Astrocyte (in vitro differentiated cells and primary cell): Measurements from ENCODE around the gene SLC6A19. TPM values are rescaled to one million over a fixed set of nuclear protein-coding genes. Genes with fewer than 3 reads are reported as not detected.

Source experiments
- DNase-seq: peaks from one replicate; pipeline ENCODE4 v3.0.0-alpha.2; 2010; ENCODE audit warnings: low read depth
- FAIRE-seq: peaks from 2 replicates; lab custom pipeline; 2011; peaks lifted over from hg19 to GRCh38; lab: Jason Lieb, UNC
- H2AFZ ChIP-seq: 2 replicates; pipeline ENCODE4 v1.6.0; 2012; ENCODE audit warnings: low read depth, low read length, inconsistent platforms
- H3K27ac ChIP-seq: 2 replicates; pipeline ENCODE4 v1.5.1; 2011; ENCODE audit warnings: low read depth, low read length, inconsistent platforms
- H3K27me3 ChIP-seq: 2 replicates; pipeline ENCODE4 v1.6.0; 2011; ENCODE audit warnings: low read length, inconsistent platforms; ENCODE audit not compliant: insufficient read depth
- H3K36me3 ChIP-seq: 2 replicates; pipeline ENCODE4 v1.5.1; 2011; ENCODE audit warnings: low read length, inconsistent platforms; ENCODE audit not compliant: insufficient read depth
- H3K4me1 ChIP-seq: 2 replicates; pipeline ENCODE4 v1.5.1; 2011; ENCODE audit warnings: low read length, inconsistent platforms; ENCODE audit not compliant: insufficient read depth
- H3K4me2 ChIP-seq: 2 replicates; pipeline ENCODE4 v1.6.0; 2012; ENCODE audit warnings: low read length, inconsistent platforms
- H3K4me3 ChIP-seq: 2 replicates; pipeline ENCODE4 v1.5.1; 2011; ENCODE audit warnings: low read depth, mild to moderate bottlenecking, low read length, inconsistent platforms; ENCODE audit not compliant: insufficient read depth
- H3K79me2 ChIP-seq: 2 replicates; pipeline ENCODE4 v1.6.0; 2012; ENCODE audit warnings: mild to moderate bottlenecking, low read length, inconsistent platforms; ENCODE audit not compliant: insufficient read depth
- H3K9ac ChIP-seq: 2 replicates; pipeline ENCODE4 v1.6.0; 2012; ENCODE audit warnings: mild to moderate bottlenecking, low read length, inconsistent platforms
- H3K9me3 ChIP-seq: 2 replicates; pipeline ENCODE4 v1.5.1; 2012; ENCODE audit warnings: low read depth, mild to moderate bottlenecking, low read length, inconsistent platforms; ENCODE audit not compliant: insufficient read depth
- H4K20me1 ChIP-seq: 2 replicates; pipeline ENCODE4 v1.6.0; 2012; ENCODE audit warnings: low read length, inconsistent platforms; ENCODE audit not compliant: insufficient read depth
- H3K27ac Mint-ChIP-seq: one replicate; pipeline ENCODE4 v1.8.0; 2021; ENCODE audit warnings: mild to moderate bottlenecking, mixed read lengths; ENCODE audit not compliant: unreplicated experiment
- H3K27me3 Mint-ChIP-seq: one replicate; pipeline ENCODE4 v1.8.0; 2021; ENCODE audit warnings: low read depth, mixed read lengths; ENCODE audit not compliant: unreplicated experiment
- H3K36me3 Mint-ChIP-seq: one replicate; pipeline ENCODE4 v1.8.0; 2021; ENCODE audit warnings: low read depth, mixed read lengths; ENCODE audit not compliant: unreplicated experiment
- H3K4me1 Mint-ChIP-seq: one replicate; pipeline ENCODE4 v1.8.0; 2021; ENCODE audit warnings: low read depth, mixed read lengths; ENCODE audit not compliant: unreplicated experiment
- H3K4me3 Mint-ChIP-seq: one replicate; pipeline ENCODE4 v1.8.0; 2021; ENCODE audit warnings: mild to moderate bottlenecking, moderate library complexity, mixed read lengths; ENCODE audit not compliant: unreplicated experiment
- H3K9me3 Mint-ChIP-seq: one replicate; pipeline ENCODE4 v1.8.0; 2021; ENCODE audit warnings: mild to moderate bottlenecking, mixed read lengths; ENCODE audit not compliant: unreplicated experiment
- CTCF ChIP-seq: IDR thresholded peaks from 2 replicates; pipeline ENCODE4 v1.5.1; 2011; ENCODE audit warnings: low read depth, mild to moderate bottlenecking, inconsistent platforms, low read length, moderate library complexity; ENCODE audit not compliant: insufficient read depth
- EZH2 ChIP-seq: IDR thresholded peaks from 2 replicates; pipeline ENCODE4 v1.6.1; 2012; ENCODE audit warnings: mild to moderate bottlenecking, low read length, inconsistent platforms; ENCODE audit not compliant: insufficient read depth
- total RNA-seq: library from RNA; stranded (reverse); gene quantifications from 2 replicates; pipeline ENCODE4 v1.2.1, GENCODE V29; 2021

SLC6A19 gene
- total RNA-seq, 1 donor from 2014 or later, result not detected

GRCh38 chr5:1252681-1253080 lies 51.3 kb downstream of the SLC6A19 start:
- Histone ChIP-seq H3K9me3 (peaks cover 3% of the 10 kb centered on the region), H3K27me3 (no peaks in the 10 kb centered on the region), H3K4me3 (no peak overlapping the region), H3K27ac (no peak overlapping the region), H2AFZ (no peak overlapping the region), H3K36me3 (no peaks in the 10 kb centered on the region), H3K9ac (no peak overlapping the region), H3K4me1 (no peaks in the 10 kb centered on the region), H4K20me1 (no peaks in the 10 kb centered on the region), H3K79me2 (no peaks in the 10 kb centered on the region), H3K4me2 (no peak overlapping the region)
- DNase-seq (no peak), FAIRE-seq (no peak)
- Mint-ChIP-seq H3K4me3 (no peak overlapping the region), H3K36me3 (peaks cover 3% of the 10 kb centered on the region), H3K9me3 (no peaks in the 10 kb centered on the region), H3K27ac (no peak overlapping the region), H3K4me1 (no peaks in the 10 kb centered on the region), H3K27me3 (peaks cover 29% of the 10 kb centered on the region)
- TF ChIP-seq EZH2, result no peak
- no peak for TF ChIP-seq CTCF

- H3K36me3 ChIP-seq, result no peaks in the 10 kb centered on the region
- H3K4me3 ChIP-seq, result no peak overlapping the region
- H3K4me2 ChIP-seq, result no peak overlapping the region
- no peaks in the 10 kb centered on the region for H4K20me1 ChIP-seq
- H3K27ac ChIP-seq, result no peak overlapping the region
- H3K27me3 ChIP-seq, result no peaks in the 10 kb centered on the region
- peaks cover 5% of the 10 kb centered on the region for H3K9me3 ChIP-seq
- Mint-ChIP-seq H3K4me1 (peaks cover 3% of the 10 kb centered on the region), H3K36me3 (peaks cover 5% of the 10 kb centered on the region), H3K27ac (no peak overlapping the region), H3K27me3 (peaks cover 30% of the 10 kb centered on the region), H3K4me3 (no peak overlapping the region), H3K9me3 (no peaks in the 10 kb centered on the region)
- DNase-seq (no peak), FAIRE-seq (no peak)
- TF ChIP-seq EZH2, result no peak
- TF ChIP-seq CTCF, result no peak
- no peaks in the 10 kb centered on the region for H3K4me1 ChIP-seq
- no peak overlapping the region for H2AFZ ChIP-seq
- no peaks in the 10 kb centered on the region for H3K79me2 ChIP-seq
- no peak overlapping the region for H3K9ac ChIP-seq
These were observed 52.2 kb downstream of the SLC6A19 start for GRCh38 chr5:1253456-1254105.

GRCh38 chr5:1254196-1254595 lies 52.8 kb downstream of the SLC6A19 start:
- TF ChIP-seq EZH2 (no peak), CTCF (no peak)
- no peak overlapping the region for H3K4me3 ChIP-seq
- peaks cover 4% of the 10 kb centered on the region for H3K4me1 Mint-ChIP-seq
- no peaks in the 10 kb centered on the region for H3K36me3 ChIP-seq
- H3K9ac ChIP-seq, result no peak overlapping the region
- peaks cover 32% of the 10 kb centered on the region for H3K27me3 Mint-ChIP-seq
- no peaks in the 10 kb centered on the region for H3K9me3 Mint-ChIP-seq
- FAIRE-seq, result no peak
- no peak for DNase-seq
- no peak overlapping the region for H3K27ac Mint-ChIP-seq
- H3K79me2 ChIP-seq, result no peaks in the 10 kb centered on the region
- no peak overlapping the region for H2AFZ ChIP-seq
- H3K4me3 Mint-ChIP-seq, result no peak overlapping the region
- H3K27me3 ChIP-seq, result no peaks in the 10 kb centered on the region
- no peak overlapping the region for H3K27ac ChIP-seq
- no peak overlapping the region for H3K4me2 ChIP-seq
- H4K20me1 ChIP-seq, result no peaks in the 10 kb centered on the region
- H3K36me3 Mint-ChIP-seq, result peaks cover 6% of the 10 kb centered on the region
- H3K4me1 ChIP-seq, result no peaks in the 10 kb centered on the region
- H3K9me3 ChIP-seq, result peaks cover 5% of the 10 kb centered on the region
